HG03354 (cell line): ENCODE measurements around the gene ANO1.

Experiments
- ATAC-seq: cut with Tn5 transposase; IDR thresholded peaks from one replicate; pipeline ENCODE4 v1.9.1; 2021; ENCODE audit warnings: mild to moderate bottlenecking; ENCODE audit not compliant: unreplicated experiment, poor library complexity, severe bottlenecking

ANO1 gene

DNA sequence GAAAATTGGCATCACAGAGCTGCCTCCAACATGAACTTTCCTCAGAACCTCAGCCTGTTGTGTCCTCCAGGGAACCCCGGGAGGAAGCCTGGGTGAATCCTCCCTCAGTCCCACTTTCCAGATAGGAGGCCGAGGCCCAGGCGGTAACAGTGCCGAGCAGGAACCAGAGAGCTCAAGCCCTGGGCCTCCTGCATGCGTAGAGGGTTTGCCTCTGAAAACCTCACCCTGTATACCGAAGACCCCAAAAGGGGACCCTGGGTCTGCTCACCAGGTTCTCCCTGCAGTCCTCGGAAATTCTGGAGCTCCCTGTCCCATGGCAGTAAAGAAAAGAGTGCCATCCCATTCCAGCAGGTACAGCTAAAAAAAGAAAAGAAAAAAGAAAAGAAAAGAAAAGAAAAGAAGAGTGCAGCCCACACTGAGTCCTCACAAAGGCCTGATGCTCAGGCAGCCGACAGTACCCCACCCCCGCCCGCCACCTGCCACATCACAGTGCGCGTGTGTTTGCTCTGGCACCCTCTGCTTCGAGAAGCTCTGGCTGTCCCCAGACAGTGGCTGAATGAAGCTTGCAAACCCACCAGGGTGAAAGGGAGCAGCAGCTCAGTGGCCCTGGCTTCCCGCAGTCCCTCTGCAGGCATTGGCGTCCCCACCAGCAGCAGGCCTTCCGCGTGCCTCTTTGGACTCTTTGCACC, 96.6 kb downstream of the ANO1 start:
- no peak for ATAC-seq

DNA sequence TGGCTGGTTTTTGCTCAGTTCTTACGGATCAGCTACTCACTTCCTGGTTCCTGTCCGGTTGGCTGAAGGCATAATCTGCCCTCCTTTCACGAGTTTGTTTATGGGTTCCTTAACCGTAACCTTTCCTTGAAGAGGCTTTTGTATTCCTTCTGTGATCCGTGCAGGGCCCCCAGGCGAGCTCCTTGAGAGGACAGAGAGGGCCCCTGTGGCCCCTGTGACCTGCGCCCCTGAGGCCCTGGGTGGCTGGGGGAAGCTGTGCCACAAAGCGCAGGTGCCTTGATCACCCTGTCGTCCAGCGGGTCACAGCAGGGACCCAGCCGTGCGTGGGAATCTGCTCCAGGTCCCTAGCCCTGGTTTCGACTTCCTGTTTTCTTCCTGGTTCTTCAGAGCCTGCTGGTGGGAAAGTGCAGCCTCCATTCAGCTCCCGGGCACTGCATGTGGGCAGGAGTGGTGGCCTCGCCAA, 97.2 kb downstream of the ANO1 start:
- ATAC-seq: no peak

DNA sequence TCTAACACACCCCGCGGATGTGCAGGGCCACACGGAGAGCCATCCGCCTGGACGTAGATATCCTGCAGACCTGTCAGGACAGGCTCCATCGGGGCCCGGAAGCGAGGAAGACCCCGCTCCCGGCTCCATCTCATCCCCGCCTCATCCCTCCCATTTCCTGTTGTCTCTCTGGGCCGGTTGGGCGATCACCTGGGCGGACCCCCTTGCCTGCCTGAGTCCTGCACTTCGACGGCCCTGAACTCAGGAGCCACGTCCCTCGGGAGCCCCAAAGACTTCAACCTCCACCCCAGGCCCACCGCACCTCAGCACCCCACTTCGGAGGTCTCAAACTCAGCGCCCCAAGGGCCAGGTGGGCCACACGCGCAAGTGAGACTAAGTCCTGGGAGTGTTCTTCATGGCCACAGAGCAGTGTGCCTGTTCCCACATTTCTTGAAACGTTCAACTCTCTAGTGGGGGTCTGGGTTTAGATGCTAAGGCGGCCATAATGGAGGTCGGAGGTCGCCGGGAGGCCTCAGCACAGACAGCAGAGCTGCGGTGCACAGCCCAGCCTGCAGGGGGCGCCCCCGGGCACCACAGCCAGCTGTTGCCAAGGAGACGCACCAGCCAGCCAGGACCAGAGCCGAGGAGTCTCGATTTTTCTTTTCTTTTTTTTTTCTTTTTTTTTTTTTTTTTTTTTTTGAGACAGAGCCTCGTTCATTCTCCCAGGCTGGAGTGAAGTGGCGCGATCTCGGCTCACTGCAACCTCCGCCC, 99.0 kb downstream of the ANO1 start:
- no peak for ATAC-seq

DNA sequence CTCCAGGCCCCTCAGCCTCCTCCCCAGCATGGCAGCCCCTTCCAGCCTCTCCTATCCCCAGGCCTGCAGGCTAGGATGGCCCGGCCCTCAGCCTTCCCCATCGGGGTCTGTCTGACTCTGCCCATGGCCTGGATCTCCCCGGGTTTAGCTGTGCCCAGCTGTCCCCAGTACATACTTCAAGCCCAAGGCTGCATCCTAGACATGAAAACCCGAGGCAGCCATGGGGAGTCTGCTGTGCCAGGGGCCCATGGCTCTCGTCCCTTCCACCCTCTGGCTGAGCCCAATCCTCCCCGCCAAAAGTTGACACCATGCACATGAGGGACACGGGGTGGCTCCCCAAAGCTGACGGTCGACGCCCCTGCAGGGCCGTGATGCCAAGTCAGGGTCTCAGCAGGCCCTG, 102.8 kb downstream of the ANO1 start:
- no peak for ATAC-seq

DNA sequence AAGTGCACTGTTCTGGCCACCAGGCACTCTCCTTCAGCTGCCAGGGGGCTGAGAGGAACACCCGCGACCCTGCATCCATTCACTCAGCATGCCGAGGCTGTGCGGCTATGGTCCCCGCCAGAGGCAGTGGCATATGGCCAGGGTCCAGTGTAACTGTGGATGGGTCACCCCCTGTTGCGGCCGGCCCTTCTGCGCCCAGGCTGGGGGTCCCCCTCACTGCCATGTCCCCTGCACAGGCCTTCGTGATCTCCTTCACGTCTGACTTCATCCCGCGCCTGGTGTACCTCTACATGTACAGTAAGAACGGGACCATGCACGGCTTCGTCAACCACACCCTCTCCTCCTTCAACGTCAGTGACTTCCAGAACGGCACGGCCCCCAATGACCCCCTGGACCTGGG, 104.1 kb downstream of the ANO1 start:
- ATAC-seq: no peak

DNA sequence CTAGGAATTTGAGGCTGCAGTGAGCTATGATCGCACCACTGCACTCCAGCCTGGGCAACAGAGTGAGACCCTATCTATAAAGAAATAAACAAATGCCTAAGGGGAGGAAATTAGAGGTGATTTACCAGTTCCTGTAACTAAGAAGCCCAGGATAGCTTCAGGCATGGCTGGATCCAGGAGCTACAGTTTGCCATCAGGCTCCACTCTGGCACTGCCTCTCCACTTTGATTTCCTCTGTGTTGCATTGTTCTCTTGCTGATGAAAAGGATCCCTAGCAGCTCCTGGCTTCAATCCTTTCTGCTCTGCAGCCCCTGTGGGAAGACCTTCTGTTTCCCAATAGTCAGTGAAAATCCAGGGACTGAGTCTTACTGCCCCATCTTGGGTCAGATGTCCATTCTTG, 104.9 kb downstream of the ANO1 start:
- ATAC-seq: no peak

DNA sequence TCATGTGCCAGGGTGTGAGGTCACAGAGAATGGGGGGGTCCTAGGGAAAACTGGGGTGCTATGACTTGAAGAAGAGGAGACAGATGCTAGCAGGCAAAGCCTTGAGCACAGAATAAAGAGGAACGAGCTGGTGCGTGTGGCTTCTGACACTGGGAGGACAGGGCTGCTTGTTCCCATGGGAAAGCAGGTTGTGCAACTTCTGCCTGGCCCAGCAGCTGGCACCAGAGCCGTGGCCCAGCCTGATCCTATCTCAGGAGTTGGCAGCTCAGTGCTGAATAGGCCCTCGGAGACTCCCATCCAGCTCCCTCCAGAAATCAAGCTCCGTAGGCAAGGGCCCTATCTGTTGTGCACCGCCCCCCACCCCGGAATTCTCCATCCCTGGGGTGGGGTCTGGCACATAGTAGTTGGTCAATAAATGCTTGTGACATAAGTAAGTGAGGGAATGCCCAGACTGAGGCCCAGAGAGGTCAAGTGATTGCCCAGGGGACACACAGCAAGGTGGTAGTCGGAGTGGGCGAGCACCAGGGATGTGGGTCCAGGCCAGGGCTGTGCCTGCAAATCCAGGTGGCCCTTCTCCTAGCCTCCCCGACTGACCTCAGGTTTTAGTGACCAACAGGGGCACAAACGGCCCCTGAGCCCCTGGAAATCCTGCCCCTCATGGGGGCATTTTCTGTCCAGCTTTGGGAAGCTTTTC, 105.5 kb downstream of the ANO1 start:
- ATAC-seq: no peak

DNA sequence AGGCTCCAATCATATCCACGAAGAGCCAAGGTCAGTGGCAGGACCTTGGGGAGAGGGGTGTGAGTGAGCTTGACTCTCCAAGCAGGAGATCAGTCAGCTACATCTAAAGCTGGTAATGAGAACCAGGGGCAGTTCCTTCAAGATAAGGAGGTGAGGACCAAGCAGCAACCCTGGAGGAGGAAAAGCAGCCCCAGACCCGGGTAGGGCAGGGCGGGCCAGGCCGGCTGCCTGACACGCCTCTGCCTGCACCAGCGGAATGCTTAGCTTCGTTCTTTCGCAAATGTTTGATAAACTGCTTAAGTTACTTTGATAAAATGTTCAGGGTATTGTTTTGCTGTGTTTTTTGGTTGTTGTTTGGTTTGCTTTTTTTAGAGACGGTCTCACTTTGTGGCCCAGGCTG, 106.3 kb downstream of the ANO1 start:
- ATAC-seq: no peak

DNA sequence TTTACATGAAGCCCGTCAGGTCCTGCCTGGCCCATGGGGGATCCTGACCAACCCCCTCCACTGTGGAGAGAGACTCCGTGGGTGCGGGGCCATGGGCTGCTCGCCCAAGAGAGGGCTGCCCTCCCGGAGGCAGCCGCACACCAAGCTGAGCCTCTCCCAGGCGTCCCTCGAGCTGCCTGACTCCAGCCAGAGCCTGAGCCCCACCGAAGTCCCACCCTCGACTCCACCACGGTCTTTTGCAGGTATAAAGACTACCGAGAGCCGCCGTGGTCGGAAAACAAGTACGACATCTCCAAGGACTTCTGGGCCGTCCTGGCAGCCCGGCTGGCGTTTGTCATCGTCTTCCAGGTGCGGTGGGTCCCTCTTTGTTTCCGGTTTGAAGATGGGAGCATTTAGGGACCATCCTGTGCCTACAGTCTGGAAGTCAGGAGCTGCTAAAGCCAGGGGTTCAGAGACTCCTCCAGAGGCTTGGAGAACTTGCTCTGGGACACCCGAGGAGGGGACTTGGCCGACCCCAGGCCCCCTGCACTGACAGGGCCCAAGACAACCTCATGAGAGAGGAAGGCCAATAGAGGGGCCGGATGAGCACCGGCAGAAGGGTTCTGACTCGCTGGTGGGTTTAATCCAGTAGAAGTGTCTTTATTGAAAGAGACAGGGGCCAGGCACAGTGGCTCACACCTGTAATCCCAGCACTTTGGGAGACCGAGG, 107.4 kb downstream of the ANO1 start:
- no peak for ATAC-seq

DNA sequence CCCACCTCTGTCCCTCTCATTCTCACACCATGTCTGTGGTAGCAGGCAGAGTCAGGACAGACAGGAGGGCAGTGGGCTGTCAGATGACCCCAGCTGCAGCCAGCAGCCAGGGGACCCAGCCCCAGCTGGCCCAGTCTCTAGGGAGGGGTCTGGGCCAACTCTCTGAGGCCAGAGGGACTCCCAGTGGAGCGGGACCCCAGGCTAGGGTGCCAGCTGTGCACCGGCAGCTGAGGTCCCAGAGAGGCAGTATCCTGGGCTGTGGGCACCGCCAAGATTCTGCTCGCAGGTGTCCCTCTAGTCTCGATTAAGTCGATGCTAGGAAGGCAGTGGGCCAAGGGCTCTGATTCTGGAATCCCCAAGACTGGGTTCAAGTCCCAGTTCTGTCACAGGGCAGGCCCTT, 108.3 kb downstream of the ANO1 start:
- no peak for ATAC-seq

DNA sequence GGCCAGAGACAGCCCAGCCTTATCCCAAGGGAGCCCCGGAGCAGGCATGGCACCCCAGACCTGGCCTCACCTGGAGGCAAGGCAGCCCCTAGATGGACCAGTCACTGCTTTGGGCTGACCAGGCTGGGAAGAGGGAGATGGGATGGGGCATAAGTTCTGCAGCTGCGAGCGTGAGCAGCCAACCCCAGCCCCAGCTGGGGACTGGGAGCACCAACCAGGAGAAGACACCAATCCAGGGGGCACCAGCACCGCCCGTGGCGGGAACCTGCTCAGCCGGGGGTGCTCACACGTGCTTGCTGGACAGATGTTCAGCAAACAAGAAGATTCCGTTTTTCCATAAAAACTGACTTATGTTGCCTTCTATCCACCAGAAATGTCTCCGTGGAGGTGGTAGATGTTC, 108.8 kb downstream of the ANO1 start:
- ATAC-seq: no peak

DNA sequence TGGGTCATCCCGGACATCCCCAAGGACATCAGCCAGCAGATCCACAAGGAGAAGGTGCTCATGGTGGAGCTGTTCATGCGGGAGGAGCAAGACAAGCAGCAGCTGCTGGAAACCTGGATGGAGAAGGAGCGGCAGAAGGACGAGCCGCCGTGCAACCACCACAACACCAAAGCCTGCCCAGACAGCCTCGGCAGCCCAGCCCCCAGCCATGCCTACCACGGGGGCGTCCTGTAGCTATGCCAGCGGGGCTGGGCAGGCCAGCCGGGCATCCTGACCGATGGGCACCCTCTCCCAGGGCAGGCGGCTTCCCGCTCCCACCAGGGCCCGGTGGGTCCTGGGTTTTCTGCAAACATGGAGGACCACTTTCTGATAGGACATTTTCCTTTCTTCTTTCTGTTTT, 109.7 kb downstream of the ANO1 start:
- no peak for ATAC-seq

DNA sequence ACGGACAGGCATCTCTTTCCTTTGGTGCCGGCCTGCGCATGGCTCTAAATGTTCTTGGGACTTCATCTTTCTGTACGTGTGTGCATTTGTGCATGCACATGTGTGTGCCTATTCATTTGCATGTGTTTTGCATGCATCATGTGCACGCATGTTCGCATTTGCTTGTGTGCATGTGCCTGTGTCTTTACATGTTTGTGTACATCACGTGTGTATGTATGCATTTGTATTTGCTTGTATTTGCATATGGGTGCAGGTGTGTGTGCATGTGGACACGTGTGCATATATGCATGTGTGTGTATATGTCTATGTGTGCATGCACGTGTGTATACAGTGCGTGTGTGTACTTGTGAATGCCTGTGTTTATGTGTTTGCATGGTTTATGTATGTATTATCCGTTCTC, 111.5 kb downstream of the ANO1 start:
- no peak for ATAC-seq

DNA sequence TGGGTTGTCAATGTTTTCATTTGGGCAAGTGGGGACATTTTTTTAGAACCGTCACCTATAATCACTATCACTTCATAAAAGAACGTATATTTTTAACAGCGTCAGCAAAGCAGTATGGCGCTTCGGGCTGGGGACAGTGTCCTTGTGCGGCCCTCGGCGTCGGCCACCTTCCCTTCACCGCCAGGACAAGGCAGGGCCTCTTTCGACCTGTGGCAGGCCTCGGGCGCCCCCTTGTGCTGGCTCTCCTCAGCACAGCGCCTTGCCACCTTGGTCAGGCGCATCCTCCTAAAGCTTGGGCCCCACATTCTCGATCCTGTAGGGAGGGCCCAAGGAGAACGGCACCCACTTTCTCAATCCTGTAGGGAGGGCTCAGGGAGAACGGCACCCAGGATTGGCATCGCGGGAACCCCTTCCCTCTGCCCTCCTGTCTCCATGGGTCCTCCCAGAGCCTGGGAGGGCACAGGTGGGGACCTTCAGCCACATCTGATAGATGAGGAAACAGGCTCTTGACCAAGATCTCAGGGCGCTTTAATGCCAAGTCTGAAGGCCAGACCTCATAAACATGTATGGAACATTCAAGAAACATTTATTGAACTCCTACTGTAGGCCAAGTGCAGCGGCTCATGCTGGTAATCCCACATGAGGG, 113.5 kb downstream of the ANO1 start:
- ATAC-seq: no peak

DNA sequence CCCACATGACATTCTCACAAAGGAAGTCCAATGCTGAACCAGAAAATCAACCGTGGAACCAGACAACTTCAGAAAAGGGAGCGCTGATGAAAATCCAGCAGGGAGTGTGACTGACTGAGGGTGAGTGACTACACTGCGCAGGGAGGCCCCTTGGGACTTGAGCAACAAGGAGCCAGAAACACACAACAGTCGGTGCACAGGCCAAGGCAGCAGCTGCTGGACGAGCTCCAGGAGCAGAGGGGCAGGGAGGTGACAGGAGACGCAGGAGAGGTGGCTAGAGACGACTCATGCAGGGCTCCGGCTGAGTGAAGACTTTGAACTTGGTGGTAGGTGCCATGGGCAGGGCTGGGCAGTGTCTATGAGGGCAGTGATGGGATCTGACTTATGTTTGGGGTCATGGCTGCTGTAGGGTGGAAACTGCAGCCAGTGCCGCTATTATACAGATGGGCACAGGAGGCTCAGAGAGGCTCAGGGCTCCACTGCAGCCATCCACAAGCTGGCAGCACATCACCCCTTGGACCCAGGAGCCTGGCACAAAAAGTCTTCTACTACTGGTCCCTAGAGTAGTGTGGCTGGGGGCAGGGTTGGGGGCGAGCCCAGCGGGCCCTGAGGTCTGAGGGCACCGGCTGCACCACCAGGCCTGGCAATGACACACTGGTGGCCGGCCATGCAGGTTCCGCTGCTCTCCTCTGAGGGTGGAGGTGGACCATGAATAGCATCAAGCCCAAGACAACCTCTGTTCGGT, 114.7 kb downstream of the ANO1 start:
- ATAC-seq: no peak

DNA sequence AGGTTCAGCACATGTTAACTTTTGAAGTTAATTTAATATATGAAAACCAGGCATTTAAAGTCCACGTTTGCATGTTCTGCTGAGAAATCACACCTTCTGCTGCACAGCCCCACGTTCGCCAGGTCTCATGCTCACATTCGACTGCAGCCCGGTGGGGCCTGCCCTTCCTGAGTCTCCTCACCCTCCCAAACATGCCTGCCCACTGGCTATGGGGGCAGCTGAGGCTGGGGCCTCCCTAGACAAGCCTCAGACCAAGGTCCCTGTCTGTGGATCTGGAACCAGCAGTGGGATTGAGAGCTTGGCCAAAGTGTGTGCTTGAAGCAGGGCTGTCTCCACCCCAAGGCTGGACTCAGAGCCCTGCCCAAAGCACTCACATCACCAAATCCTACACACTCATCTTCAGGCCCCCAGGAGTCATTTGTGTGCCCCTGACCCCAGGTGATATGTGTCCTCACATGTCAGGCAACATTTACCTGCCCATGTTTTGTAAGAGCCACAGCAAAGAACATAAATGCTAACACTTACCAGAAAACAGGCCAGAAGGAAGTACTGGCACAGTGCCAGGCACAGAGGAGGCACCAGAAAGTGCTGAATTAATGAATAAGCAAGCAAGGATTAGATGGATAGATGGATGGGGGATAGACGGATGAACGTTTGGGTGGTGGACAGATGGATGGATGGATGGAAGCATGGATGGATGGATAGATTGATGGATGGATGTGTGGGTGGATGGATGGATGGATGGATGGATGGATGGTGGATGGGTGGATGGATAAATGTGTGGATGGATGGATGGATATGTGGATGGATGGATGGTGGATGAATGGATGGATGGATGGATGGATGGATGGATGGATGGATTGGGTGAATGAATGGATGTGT, 115.5 kb downstream of the ANO1 start:
- ATAC-seq: no peak

DNA sequence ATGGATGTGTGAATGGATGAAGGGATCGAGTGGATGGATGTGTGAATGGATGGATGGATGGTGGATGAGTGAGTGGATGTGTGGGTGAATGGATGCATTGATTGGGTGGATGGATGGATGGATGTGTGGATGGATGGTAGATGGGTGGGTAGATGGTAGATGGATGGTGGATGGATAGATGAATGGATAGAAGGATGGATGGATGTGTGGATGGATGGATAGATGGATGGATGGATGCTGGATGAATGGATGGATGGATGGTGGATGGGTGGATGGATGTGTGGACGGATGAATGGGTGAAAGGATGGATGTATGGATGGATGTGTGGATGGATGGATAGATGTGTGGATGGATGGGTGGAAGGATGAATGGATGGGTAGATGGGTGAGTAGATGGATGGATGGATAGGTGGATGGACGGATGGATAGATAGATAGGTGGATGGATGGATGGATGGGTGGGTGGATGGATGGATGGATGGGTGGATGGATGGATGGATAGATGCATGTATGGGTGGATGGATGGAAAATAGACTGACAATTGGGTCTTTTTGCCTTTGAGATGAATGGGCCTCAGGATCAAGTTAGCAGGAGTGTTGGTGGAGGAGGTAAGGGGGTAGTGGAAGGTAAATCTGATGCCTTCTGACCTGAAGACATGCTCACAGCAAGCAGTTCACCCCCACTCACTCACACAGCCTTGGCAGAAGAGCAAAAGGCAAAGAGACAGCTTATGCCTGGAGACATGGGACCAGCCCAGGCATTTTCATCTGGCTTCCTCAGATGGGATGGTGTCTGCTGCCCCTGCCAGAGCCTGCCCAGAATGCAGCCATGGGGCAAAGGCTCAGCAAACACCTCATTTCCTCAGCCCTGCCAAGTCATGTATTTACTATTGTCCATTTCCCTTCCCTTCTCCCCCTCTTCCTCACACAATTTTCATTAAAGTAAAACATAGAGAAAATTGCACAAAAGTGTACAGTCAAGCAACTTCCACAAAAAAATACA, 117.0 kb downstream of the ANO1 start:
- ATAC-seq: no peak
